GM18502 (cell line): ENCODE data around the gene ATF1.
"Not testable (repeated sequence)": the region's sequence is repeated elsewhere in the genome, so short reads cannot be mapped to it uniquely, and the experiment has no call there.

Experiments used
- ATAC-seq: cut with Tn5 transposase; IDR thresholded peaks from one replicate; pipeline ENCODE4 v1.9.1; 2021; ENCODE audit warnings: mild to moderate bottlenecking; ENCODE audit not compliant: unreplicated experiment, poor library complexity

ATF1 gene

DNA sequence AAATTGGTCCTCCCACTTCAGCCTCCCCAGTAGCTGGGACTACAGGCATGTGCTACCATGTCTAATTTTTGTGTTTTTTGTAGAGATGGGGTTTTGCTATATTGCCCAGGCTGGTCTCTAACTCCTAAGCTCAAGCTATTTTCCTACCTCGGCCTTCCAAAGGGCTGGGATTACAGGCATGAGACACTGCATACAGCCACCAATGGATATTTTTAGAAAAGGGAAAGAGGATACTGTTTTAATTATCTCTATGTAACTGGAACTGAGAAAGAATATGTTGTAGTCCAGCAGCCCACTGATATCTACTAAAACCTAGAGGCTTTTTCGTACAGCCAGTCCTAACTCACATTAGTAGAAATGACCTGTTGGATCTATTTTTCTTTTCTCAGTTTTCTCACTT, 85.1 kb downstream of the ATF1 start:
- no peak for ATAC-seq

DNA sequence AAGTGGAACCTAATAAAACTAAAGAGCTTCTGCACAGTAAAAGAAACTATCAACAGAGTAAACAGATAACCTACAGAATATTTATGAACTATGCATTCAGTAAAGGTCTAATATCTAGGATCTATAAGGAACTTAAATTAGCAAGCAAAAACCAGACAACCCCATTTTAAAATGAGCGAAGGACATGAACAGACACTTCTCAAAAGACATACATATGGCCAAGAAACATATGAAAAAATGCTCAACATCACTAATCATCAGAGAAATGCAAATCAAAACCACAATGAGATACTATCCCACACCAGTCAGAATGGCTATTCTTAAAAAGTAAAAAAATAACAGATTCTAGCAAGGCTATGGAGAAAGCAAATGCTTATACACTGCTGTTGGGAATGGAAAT, 91.3 kb downstream of the ATF1 start:
- ATAC-seq: not testable (repeated sequence)

DNA sequence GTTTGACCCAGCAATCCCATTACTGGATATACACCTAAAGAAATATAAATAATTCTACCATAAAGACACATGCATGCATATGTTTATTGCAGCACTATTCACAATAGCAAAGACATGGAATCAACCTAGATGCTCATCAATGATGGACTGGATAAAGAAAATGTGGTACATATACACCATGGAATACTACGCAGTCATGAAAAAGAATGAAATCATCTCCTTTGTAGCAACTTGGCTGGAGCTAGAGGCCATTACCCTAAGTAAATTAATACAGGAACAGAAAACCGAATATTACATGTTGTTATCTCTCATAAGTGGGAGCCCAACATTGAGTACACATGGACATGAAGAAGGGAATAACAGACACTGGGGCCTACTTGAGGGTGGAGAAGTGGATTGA, 91.8 kb downstream of the ATF1 start:
- not testable (repeated sequence) for ATAC-seq

DNA sequence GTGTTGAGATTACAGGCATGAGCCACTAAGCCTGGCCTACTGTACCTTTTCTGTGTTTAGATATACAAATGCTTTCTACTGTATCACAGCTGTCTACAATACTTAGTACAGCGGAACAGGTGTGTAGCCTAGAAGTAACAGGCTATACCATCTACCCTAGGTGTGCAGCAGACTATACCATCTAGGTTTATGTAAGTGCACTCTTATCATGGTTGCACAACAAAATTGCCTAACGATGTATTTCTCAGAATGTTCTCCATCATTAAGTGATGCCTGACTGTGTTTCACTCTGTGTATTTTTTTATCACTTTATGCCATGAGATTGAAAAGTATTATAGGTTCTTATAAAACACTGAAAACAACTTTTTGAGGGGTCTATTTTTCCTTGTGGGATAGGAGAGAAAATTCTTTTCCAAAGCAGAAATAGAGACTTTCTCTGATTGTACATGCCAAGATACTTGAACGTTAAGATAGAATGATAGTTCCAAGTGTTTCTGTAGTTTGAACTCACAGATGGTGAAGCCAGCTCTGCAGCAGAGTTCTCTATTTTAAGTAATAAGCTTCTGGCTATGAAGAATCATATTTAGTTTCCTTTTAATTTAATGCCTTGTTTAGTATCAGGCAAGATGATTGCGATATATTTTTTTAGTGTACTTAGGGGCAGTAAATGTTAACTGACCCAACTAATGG, 95.9 kb downstream of the ATF1 start:
- no peak for ATAC-seq

DNA sequence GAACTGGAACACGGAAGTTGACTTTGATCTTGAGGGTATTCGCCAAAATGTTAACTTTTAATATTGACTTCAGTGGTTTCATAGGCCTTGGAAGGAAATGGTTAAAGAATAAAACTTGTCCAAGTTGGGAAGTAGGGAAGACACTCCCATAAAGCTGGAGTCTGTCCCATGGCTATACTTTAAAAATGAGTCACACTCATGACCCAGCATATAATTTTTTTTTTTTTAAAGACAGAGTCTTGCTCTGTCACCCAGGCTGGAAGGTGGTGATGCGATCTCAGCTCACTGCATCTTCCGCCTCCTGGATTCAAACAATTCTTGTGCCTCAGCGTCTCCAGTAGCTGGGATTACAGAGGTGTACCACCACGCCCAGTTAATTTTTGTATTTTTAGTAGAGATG, 98.4 kb downstream of the ATF1 start:
- no peak for ATAC-seq

DNA sequence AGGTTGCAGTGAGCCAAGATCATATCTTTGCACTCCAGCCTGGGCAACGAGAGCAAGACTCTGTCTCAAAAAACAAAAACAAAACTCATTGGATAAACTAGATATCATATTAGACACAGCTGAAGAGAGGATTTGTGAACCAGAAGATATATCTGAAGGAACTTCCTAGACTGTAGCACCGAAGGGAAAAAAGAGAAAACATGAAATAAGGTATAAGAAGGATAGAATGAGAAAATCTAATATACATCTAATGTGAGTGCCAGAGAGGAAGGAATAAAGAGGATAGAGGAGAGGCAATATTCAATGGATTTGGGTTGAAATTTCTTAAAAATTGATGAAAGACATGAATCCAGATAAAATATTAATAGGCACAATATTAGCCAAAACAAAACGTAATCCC, 101.4 kb downstream of the ATF1 start:
- no peak for ATAC-seq

DNA sequence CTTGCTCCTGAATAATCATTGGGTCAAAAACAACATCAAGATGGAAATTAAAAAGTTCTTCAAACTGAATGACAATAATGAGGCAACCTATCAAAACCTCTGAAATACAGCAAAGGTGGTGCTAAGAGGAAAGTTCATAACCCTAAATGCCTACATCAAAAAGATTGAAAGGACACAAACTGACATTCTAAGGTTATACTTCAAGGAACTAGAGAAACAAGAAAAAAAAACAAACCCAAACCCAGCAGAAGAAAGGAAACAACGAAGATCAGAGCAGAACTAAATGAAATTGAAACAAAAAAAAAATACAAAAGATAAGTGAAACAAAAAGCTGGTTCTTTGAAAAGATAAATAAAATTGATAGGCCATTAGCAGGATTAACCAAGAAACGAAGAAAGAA, 105.0 kb downstream of the ATF1 start:
- not testable (repeated sequence) for ATAC-seq
